ENCODE results near the gene CENPO. TPM values are rescaled to one million over a fixed set of nuclear protein-coding genes. Genes with fewer than 3 reads are reported as not detected.

The CENPO gene
- total and polyA plus RNA-seq, 2 of the 4 experiments (the other 2 are of a cell fraction): 20.1 to 27.2 TPM

GRCh38 chr2:24858996-24859395 lies 65.8 kb downstream of the CENPO start:
- WGBS, 2 experiments (ENCODE audit: extremely low coverage in 2 of 2, insufficient read length in 1 of 2): 97% methylated on average over 11 of the region's 13 CpGs; no CpG with 5 or more reads in 1 of the 2 experiments
- CTCF ChIA-PET: interaction anchor here (0.6 kb wide), 1 partner anchor 321 kb away, joined by 7 read pairs; no protein-coding TSS in a partner anchor
- no peak overlapping the region for H3K14ac ChIP-seq (replicated peaks; ENCODE audit: low read depth, low read length)
- peaks cover 2 to 16% of the 10 kb centered on the region in 2 experiments; a peak in 2 of 4 replicates for H3K79me1 ChIP-seq (ENCODE audit: low read depth in 1 of 2, low read length in 2 of 2)
- H4K8ac ChIP-seq (ENCODE audit: low read depth in 2 of 2, low read length in 2 of 2): no peak overlapping the region
- H3K4ac ChIP-seq (ENCODE audit: low read depth, low read length): no peak overlapping the region
- no peak overlapping the region for H3K9ac ChIP-seq (ENCODE audit: low read depth, low read length)
- H3K18ac ChIP-seq (ENCODE audit: low read depth, low read length): no peak overlapping the region
- H2AFZ ChIP-seq (replicated peaks; ENCODE audit: low read length, poor library complexity): no peak overlapping the region
- TF ChIP-seq RCOR1 (IDR thresholded peaks at IDR 0.05; ENCODE audit: insufficient replicate concordance, low read length) (no peak), CEBPB (IDR thresholded peaks at IDR 0.05; ENCODE audit: low read depth, low read length) (no peak), ELK1 (IDR thresholded peaks at IDR 0.05; ENCODE audit: borderline replicate concordance, low read depth, low read length) (no peak), FOS (IDR thresholded peaks at IDR 0.05; ENCODE audit: low read depth, low read length) (no peak), RAD21 (IDR thresholded peaks at IDR 0.05; ENCODE audit: low read length) (no peak)
- H2BK15ac ChIP-seq (ENCODE audit: low read depth, low read length): no peak overlapping the region
- DNase-seq: no peak
- H4K91ac ChIP-seq (ENCODE audit: insufficient read depth, low read depth, low read length): no peak overlapping the region
- H4K20me1 ChIP-seq (ENCODE audit: insufficient read depth, low read length): 0 out of 2 replicates have a peak, but pooled peaks cover 3% of the 10 kb centered on the region
- H2AK5ac ChIP-seq (ENCODE audit: low read depth, low read length): no peak overlapping the region
- no peak overlapping the region for H3K56ac ChIP-seq (ENCODE audit: extremely low read depth, insufficient read depth, low read length)
- no peak overlapping the region for H3K4me3 ChIP-seq (ENCODE audit: insufficient read depth, low read depth, low read length)
- dilution Hi-C loops (cut with HindIII; ENCODE audit: low sequenced_read_pairs, unreplicated experiment): no loop called here
- no peaks in the 10 kb centered on the region; the same call in 1 of the 2 replicates for H3K36me3 ChIP-seq (ENCODE audit: control insufficient read depth, insufficient read depth, low read length)
- H2BK120ac ChIP-seq (ENCODE audit: low read depth, low read length): no peak overlapping the region
- no peak overlapping the region for H4K5ac ChIP-seq (ENCODE audit: low read depth, low read length)
- H3K9me3 ChIP-seq (ENCODE audit: control insufficient read depth, insufficient read depth, low read length): no peaks in the 10 kb centered on the region
- no peak overlapping the region for H3K4me2 ChIP-seq (ENCODE audit: low read depth, low read length)
- POLR2A ChIA-PET (ENCODE audit: unreplicated experiment): no interaction called here
- intact Hi-C loops (cut with micrococcal nuclease): no loop called here
- H2BK5ac ChIP-seq (ENCODE audit: low read depth, low read length, poor library complexity, severe bottlenecking): no peak overlapping the region
- H2BK20ac ChIP-seq (ENCODE audit: low read depth, low read length): no peak overlapping the region
- ATAC-seq (ENCODE audit: low read depth): no peak
- H3K9me1 ChIP-seq (ENCODE audit: insufficient read depth, low read length): peaks cover 20% of the 10 kb centered on the region
- in situ Hi-C loops (cut with MboI; ENCODE audit: low sequenced_read_pairs): no loop called here
- no peak overlapping the region for H3K23ac ChIP-seq (ENCODE audit: low read depth, low read length)
- no peaks in the 10 kb centered on the region for H3K27me3 ChIP-seq (ENCODE audit: control insufficient read depth, insufficient read depth, low read length)
- peaks cover 24% of the 10 kb centered on the region for H3K4me1 ChIP-seq (ENCODE audit: control insufficient read depth, insufficient read depth, low read length)
- no peak overlapping the region for H3K27ac ChIP-seq (ENCODE audit: insufficient read depth, low read length)
- H2AK9ac ChIP-seq (replicated peaks; ENCODE audit: low read depth, low read length, poor library complexity): peak overlapping the region; percentile 23
- no TSS peak for BruUV-seq (replicated peaks)
